Activated CD8-positive, alpha-beta T cell treated with anti-CD3 and anti-CD28 coated beads for 36 hours (primary cell): ENCODE results near the gene SPRR2F. TPM values are rescaled to one million over a fixed set of nuclear protein-coding genes. Genes with fewer than 3 reads are reported as not detected.

ENCODE experiments used
- ATAC-seq: fragments of 200-7000 bp; cut with Tn5 transposase; one replicate; pipeline ENCODE4 v1.10.0; 2021; ENCODE audit warnings: mild to moderate bottlenecking, moderate library complexity
- CTCF ChIA-PET: fragments of 350-600 bp; sonication (Branson Sonifier 250); formaldehyde crosslinking; loops from one replicate; lab custom pipeline; 2021; ENCODE audit warnings: antibody characterized with exemption; lab: Charles Lee
- POLR2A ChIA-PET: fragments of 350-600 bp; sonication (Branson Sonifier 250); formaldehyde crosslinking; loops from one replicate; lab custom pipeline; 2021; ENCODE audit warnings: antibody characterized with exemption; lab: Charles Lee
- DNase-seq: peaks from one replicate; pipeline ENCODE4 v3.0.0-alpha.2; 2020
- H3K27ac Mint-ChIP-seq: one replicate; pipeline ENCODE4 v1.8.0; 2021; ENCODE audit warnings: mild to moderate bottlenecking, mixed read lengths
- H3K27me3 Mint-ChIP-seq: one replicate; pipeline ENCODE4 v1.8.0; 2021; ENCODE audit warnings: mixed read lengths
- H3K36me3 Mint-ChIP-seq: one replicate; pipeline ENCODE4 v1.8.0; 2021; ENCODE audit warnings: low read depth, mixed read lengths
- H3K4me1 Mint-ChIP-seq: one replicate; pipeline ENCODE4 v1.8.0; 2021; ENCODE audit warnings: low read depth, mixed read lengths
- H3K4me3 Mint-ChIP-seq: one replicate; pipeline ENCODE4 v1.8.0; 2021; ENCODE audit warnings: mild to moderate bottlenecking, moderate library complexity, mixed read lengths
- H3K9me3 Mint-ChIP-seq: one replicate; pipeline ENCODE4 v1.8.0; 2021; ENCODE audit warnings: mixed read lengths
- CTCF ChIP-seq: fragments of 200-600 bp; IDR thresholded peaks from one replicate; pipeline ENCODE4 v1.8.0; 2022; ENCODE audit warnings: antibody characterized with exemption, mild to moderate bottlenecking
- intact Hi-C: fragments of 100-400 bp; cut with micrococcal nuclease; formaldehyde crosslinking; loops from one replicate; pipeline ENCODE4 v1.10.0; 2022
- total RNA-seq, 2 experiments: library from RNA; stranded (reverse); gene quantifications; one replicate each; pipeline ENCODE4 v1.2.3, GENCODE V29; 2021

The SPRR2F gene
- total RNA-seq, 2 experiments from 2014 or later = not detected

GRCh38 chr1:153072806-153073726 lies 40.2 kb downstream of the SPRR2F start:
- intact Hi-C loops = no loop called here
- H3K9me3 Mint-ChIP-seq = no peaks in the 10 kb centered on the region
- no peaks in the 10 kb centered on the region for H3K4me1 Mint-ChIP-seq
- no peak for TF ChIP-seq CTCF
- peaks cover 11% of the 10 kb centered on the region for H3K27me3 Mint-ChIP-seq
- no peak overlapping the region for H3K4me3 Mint-ChIP-seq
- no peaks in the 10 kb centered on the region for H3K36me3 Mint-ChIP-seq
- no peak overlapping the region for H3K27ac Mint-ChIP-seq
- POLR2A ChIA-PET = no interaction called here
- CTCF ChIA-PET = no interaction called here
- DNase-seq (no peak), ATAC-seq (no peak)

- Mint-ChIP-seq H3K27ac (no peak within 1 kb of the TSS), H3K36me3 (no peaks in the 10 kb centered on the region), H3K4me3 (no peak within 1 kb of the TSS), H3K9me3 (no peaks in the 10 kb centered on the region), H3K27me3 (peaks cover 14% of the 10 kb centered on the region), H3K4me1 (no peaks in the 10 kb centered on the region)
- ChIA-PET POLR2A (no interaction called here), CTCF (no interaction called here)
- DNase-seq = no peak
- ATAC-seq = no peak
- TF ChIP-seq CTCF = no peak
- intact Hi-C loops = no loop called here
These were observed 41.8 kb downstream of the SPRR2F start, which contains the start of gene SPRR2B for GRCh38 chr1:153071511-153071910. TSS of gene SPRR2B (minus strand) at chr1:153071611. CDS start at chr1:153070839, 772 bp downstream.

- no peaks in the 10 kb centered on the region for H3K9me3 Mint-ChIP-seq
- intact Hi-C loops = no loop called here
- ATAC-seq (no peak), DNase-seq (no peak)
- H3K36me3 Mint-ChIP-seq = no peaks in the 10 kb centered on the region
- TF ChIP-seq CTCF = no peak
- no peak overlapping the region for H3K4me3 Mint-ChIP-seq
- H3K27ac Mint-ChIP-seq = no peak overlapping the region
- POLR2A ChIA-PET = no interaction called here
- H3K27me3 Mint-ChIP-seq = peaks cover 14% of the 10 kb centered on the region
- no peaks in the 10 kb centered on the region for H3K4me1 Mint-ChIP-seq
- CTCF ChIA-PET = no interaction called here
These were observed 43.1 kb downstream of the SPRR2F start for GRCh38 chr1:153070243-153070642.

Other genes starting within 250 kb of the SPRR2F start
- not detected for gene SMCP, start 235.2 kb downstream of the SPRR2F start, total RNA-seq
- not detected for gene IVL, start 205.0 kb downstream of the SPRR2F start, total RNA-seq
- gene SPRR5, start 166.3 kb downstream of the SPRR2F start, total RNA-seq = not detected
- not detected for gene SPRR4, start 142.9 kb downstream of the SPRR2F start, total RNA-seq
- not detected for gene SPRR1A, start 129.4 kb downstream of the SPRR2F start, total RNA-seq
- gene SPRR3, start 111.8 kb downstream of the SPRR2F start, total RNA-seq = not detected
- gene SPRR1B, start 82.3 kb downstream of the SPRR2F start, total RNA-seq = not detected
- not detected for gene SPRR2D, start 72.4 kb downstream of the SPRR2F start, total RNA-seq
- gene SPRR2A, start 56.0 kb downstream of the SPRR2F start, total RNA-seq = not detected
- not detected for gene SPRR2B, start 41.9 kb downstream of the SPRR2F start, total RNA-seq
- not detected for gene SPRR2E, start 19.0 kb downstream of the SPRR2F start, total RNA-seq
- gene SPRR2G, start 37.4 kb upstream of the SPRR2F start, total RNA-seq = not detected
- not detected for gene LELP1, start 89.9 kb upstream of the SPRR2F start, total RNA-seq
- not detected for gene PRR9, start 104.1 kb upstream of the SPRR2F start, total RNA-seq
- gene LORICRIN, start 146.2 kb upstream of the SPRR2F start, total RNA-seq = not detected
- gene PGLYRP3, start 199.4 kb upstream of the SPRR2F start, total RNA-seq = not detected
- gene PGLYRP4, start 235.3 kb upstream of the SPRR2F start, total RNA-seq = not detected
- gene S100A9, start 244.3 kb upstream of the SPRR2F start, total RNA-seq = not detected